Natural killer cell (primary cell): ENCODE data around the gene MSANTD4. TPM values are rescaled to one million over a fixed set of nuclear protein-coding genes. Genes with fewer than 3 reads are reported as not detected.

Experiments used
- ATAC-seq, 3 donors: fragments of 150-1000 bp in 2 of 3; fragments of 200-7000 bp in 1 of 3; cut with Tn5 transposase; 1 replicate in 1 of 3; 2 replicates in 2 of 3; pipeline ENCODE4 v1.10.0; 2021; ENCODE audit warnings: mild to moderate bottlenecking in 2 of 3, moderate library complexity in 2 of 3
- DNase-seq, 2 donors: peaks; one replicate each; pipeline versions ENCODE4 v3.0.0 to v3.0.0-alpha.2; 2013 to 2021; ENCODE audit warnings: mixed read lengths in 1 of 2
- H3K27ac ChIP-seq: one replicate; pipeline ENCODE4 v1.5.1; 2013; ENCODE audit warnings: mild to moderate bottlenecking, low read length
- H3K27me3 ChIP-seq: one replicate; pipeline ENCODE4 v1.6.1; 2013; ENCODE audit warnings: low read length; ENCODE audit not compliant: control insufficient read depth, insufficient read depth
- H3K36me3 ChIP-seq: one replicate; pipeline ENCODE4 v1.6.1; 2013; ENCODE audit warnings: low read length; ENCODE audit not compliant: control insufficient read depth, insufficient read depth
- H3K4me1 ChIP-seq: one replicate; pipeline ENCODE4 v1.6.1; 2013; ENCODE audit warnings: low read length; ENCODE audit not compliant: control insufficient read depth, insufficient read depth
- H3K4me3 ChIP-seq: one replicate; pipeline ENCODE4 v1.5.1; 2013; ENCODE audit warnings: low read length
- H3K9me3 ChIP-seq: one replicate; pipeline ENCODE4 v1.6.1; 2013; ENCODE audit warnings: low read length; ENCODE audit not compliant: control insufficient read depth, insufficient read depth
- H3K27ac Mint-ChIP-seq, 2 donors: one replicate each; pipeline ENCODE4 v1.8.0; 2022; ENCODE audit warnings: mild to moderate bottlenecking in 2 of 2, mixed read lengths in 2 of 2, moderate library complexity in 1 of 2
- H3K27me3 Mint-ChIP-seq, 2 donors: one replicate each; pipeline ENCODE4 v1.8.0; 2022; ENCODE audit warnings: low read depth in 2 of 2, mixed read lengths in 2 of 2
- H3K36me3 Mint-ChIP-seq: one replicate; pipeline ENCODE4 v1.8.0; 2022; ENCODE audit warnings: mixed read lengths
- H3K4me1 Mint-ChIP-seq, 2 donors: one replicate each; pipeline ENCODE4 v1.8.0; 2022; ENCODE audit warnings: mixed read lengths in 2 of 2
- H3K4me3 Mint-ChIP-seq: one replicate; pipeline ENCODE4 v1.8.0; 2022; ENCODE audit warnings: mild to moderate bottlenecking, moderate library complexity, mixed read lengths
- H3K9me3 Mint-ChIP-seq, 2 donors: one replicate each; pipeline ENCODE4 v1.8.0; 2022; ENCODE audit warnings: mixed read lengths in 2 of 2
- WGBS: methylation state at CpG from one replicate; pipeline ENCODE4 v1.1.7; 2013; ENCODE audit warnings: missing lambda C conversion rate; ENCODE audit not compliant: insufficient coverage; 5-methylcytosine and 5-hydroxymethylcytosine counted together
- intact Hi-C: fragments of 100-400 bp; cut with micrococcal nuclease; formaldehyde crosslinking; loops from one replicate; pipeline ENCODE4 v1.14.2; 2022
- total RNA-seq, 4 donors: library from RNA; stranded (reverse); fragments of 120-200 nt in 1 of 4; gene quantifications; one replicate each; pipeline versions ENCODE4 v1.2.3 to v1.2.4, GENCODE V29; 2013 to 2022
- TF ChIP-seq, protein P1 (sequence below): fragments of 200-600 bp; IDR thresholded peaks from one replicate; pipeline ENCODE4 v1.8.0; 2022; ENCODE audit warnings: antibody characterized with exemption

Gene MSANTD4
- total RNA-seq, 3 donors from 2014 or later (not counting 1 experiment from before 2014, with no cell fraction given), result 5.1 to 8.7 (median 7.2) TPM

DNA sequence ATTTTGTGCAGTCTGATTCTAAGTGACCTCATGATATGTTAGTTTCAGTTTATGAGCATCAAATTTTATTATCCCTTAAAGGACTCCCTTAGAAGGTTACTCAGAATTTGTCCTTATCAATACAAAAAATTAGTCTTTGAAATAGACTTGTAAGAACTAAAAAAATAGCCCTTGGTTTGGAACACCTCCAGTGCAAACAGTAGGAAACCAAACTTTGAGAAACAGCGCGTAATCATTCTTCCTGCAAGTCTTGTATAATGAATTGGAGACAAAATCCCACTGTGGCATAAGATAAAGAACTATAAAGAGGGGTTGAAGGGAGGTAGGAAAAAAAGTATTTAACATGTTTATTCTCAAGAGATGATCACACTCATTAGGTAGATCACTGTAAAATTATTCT is 10.8 kb upstream of the MSANTD4 start:
- ATAC-seq (no peak), DNase-seq (no peak)
- Histone ChIP-seq H3K27me3 (peaks cover 6% of the 10 kb centered on the region), H3K4me3 (no peak overlapping the region), H3K9me3 (no peaks in the 10 kb centered on the region), H3K36me3 (no peaks in the 10 kb centered on the region), H3K27ac (no peak overlapping the region), H3K4me1 (no peaks in the 10 kb centered on the region)
- H3K27me3 Mint-ChIP-seq, result peaks cover 29 to 51% of the 10 kb centered on the region in 2 donors
- H3K36me3 Mint-ChIP-seq, result no peaks in the 10 kb centered on the region
- H3K4me3 Mint-ChIP-seq, result no peak overlapping the region
- no peak overlapping the region for H3K27ac Mint-ChIP-seq
- 60% methylated on average over 2 of the region's 2 CpGs for WGBS
- TF ChIP-seq, protein P1, sequence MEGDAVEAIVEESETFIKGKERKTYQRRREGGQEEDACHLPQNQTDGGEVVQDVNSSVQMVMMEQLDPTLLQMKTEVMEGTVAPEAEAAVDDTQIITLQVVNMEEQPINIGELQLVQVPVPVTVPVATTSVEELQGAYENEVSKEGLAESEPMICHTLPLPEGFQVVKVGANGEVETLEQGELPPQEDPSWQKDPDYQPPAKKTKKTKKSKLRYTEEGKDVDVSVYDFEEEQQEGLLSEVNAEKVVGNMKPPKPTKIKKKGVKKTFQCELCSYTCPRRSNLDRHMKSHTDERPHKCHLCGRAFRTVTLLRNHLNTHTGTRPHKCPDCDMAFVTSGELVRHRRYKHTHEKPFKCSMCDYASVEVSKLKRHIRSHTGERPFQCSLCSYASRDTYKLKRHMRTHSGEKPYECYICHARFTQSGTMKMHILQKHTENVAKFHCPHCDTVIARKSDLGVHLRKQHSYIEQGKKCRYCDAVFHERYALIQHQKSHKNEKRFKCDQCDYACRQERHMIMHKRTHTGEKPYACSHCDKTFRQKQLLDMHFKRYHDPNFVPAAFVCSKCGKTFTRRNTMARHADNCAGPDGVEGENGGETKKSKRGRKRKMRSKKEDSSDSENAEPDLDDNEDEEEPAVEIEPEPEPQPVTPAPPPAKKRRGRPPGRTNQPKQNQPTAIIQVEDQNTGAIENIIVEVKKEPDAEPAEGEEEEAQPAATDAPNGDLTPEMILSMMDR, result no peak
- no peaks in the 10 kb centered on the region for H3K4me1 Mint-ChIP-seq
- intact Hi-C loops, result no loop called here
- no peaks in the 10 kb centered on the region for H3K9me3 Mint-ChIP-seq

DNA sequence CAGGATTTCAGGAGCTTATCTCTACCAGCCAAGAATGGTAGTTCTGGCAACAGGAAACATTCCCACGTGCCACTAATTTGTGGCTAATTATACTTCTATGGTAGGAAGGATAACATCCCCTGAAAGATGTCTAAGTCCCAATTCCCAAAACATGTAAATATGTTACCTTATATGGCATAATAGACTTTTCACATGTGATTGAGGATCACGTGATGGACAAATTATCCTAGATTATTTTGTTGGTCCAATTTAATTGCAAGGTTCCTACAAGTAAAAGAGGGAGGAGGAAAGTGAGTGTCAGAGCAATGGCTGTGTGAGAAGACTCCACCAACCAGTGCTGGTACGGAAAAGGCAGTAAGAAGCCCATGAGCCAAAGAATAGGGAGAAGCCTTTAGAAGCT is 9.9 kb upstream of the MSANTD4 start:
- peaks cover 6% of the 10 kb centered on the region for H3K27me3 ChIP-seq
- no peak overlapping the region for H3K4me3 Mint-ChIP-seq
- no peaks in the 10 kb centered on the region for H3K9me3 Mint-ChIP-seq
- no peaks in the 10 kb centered on the region for H3K36me3 Mint-ChIP-seq
- TF ChIP-seq, protein P1, result no peak
- intact Hi-C loops, result no loop called here
- H3K36me3 ChIP-seq, result no peaks in the 10 kb centered on the region
- H3K27me3 Mint-ChIP-seq, result peaks cover 29 to 52% of the 10 kb centered on the region in 2 donors
- no peak overlapping the region for H3K27ac Mint-ChIP-seq
- 91% methylated on average over 2 of the region's 3 CpGs for WGBS
- ATAC-seq (no peak), DNase-seq (no peak)
- no peaks in the 10 kb centered on the region for H3K9me3 ChIP-seq
- H3K4me1 ChIP-seq, result no peaks in the 10 kb centered on the region
- no peak overlapping the region for H3K4me3 ChIP-seq
- H3K4me1 Mint-ChIP-seq, result no peaks in the 10 kb centered on the region
- H3K27ac ChIP-seq, result no peak overlapping the region

DNA sequence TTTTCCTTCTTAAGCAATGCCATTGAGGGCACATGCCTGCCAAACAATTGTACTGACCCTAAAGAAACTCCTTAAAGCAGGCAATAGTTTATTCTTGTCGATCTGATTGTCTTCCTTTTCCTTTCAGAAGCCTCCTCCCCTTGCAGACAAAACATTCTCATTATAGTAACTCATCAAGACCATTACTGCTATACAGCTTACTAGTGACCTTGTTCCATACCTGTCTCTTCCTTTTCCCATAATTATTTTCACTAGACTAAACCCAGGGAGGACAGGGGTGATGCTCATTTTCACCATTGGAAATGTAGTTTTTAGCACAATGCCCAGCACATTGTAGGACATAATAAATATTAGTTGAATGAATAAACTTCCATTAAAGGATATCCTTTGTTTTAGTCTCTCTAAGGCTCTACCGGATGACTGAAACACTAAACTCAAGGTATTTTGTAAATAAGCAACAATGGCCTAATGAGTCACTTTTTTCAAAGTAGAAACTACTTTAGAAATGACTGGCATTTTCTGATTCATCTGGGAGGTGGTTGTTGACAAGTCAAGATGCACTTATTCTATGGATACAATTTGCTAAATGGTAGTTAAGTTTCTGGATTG is 9.3 kb upstream of the MSANTD4 start:
- intact Hi-C loops, result no loop called here
- TF ChIP-seq, protein P1, result no peak
- no peaks in the 10 kb centered on the region for H3K9me3 ChIP-seq
- no peak overlapping the region for H3K27ac ChIP-seq
- no peaks in the 10 kb centered on the region for H3K4me1 ChIP-seq
- peaks cover 6% of the 10 kb centered on the region for H3K27me3 ChIP-seq
- H3K36me3 Mint-ChIP-seq, result no peaks in the 10 kb centered on the region
- H3K4me3 Mint-ChIP-seq, result no peak overlapping the region
- DNase-seq, result no peak
- no peak overlapping the region for H3K27ac Mint-ChIP-seq
- no peak for ATAC-seq
- no peaks in the 10 kb centered on the region for H3K4me1 Mint-ChIP-seq
- H3K9me3 Mint-ChIP-seq, result no peaks in the 10 kb centered on the region
- WGBS, result 57% methylated on average over 2 of the region's 2 CpGs
- no peaks in the 10 kb centered on the region for H3K36me3 ChIP-seq
- peaks cover 34 to 58% of the 10 kb centered on the region in 2 donors for H3K27me3 Mint-ChIP-seq
- H3K4me3 ChIP-seq, result no peak overlapping the region

DNA sequence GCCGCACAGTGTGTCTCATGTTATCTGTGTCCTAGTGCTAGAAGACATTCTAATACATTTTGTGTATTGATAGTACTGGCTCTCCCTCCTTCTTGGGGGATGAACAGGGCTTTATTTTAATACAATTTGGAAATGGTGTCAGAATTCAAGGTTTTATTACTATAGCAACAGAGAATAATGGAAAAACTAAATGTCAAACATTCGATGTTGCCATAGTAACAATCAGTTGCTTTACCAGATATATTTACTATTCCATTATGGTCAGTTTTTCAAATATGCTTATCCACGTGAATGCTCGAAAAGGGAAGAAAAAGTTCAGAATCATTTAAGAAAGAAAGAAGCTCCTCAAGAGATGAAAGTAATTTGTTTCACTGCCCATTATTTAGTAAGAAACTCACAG is 8.6 kb upstream of the MSANTD4 start:
- ATAC-seq, result no peak
- H3K36me3 ChIP-seq, result no peaks in the 10 kb centered on the region
- no peaks in the 10 kb centered on the region for H3K36me3 Mint-ChIP-seq
- H3K4me3 Mint-ChIP-seq, result no peak overlapping the region
- H3K27ac Mint-ChIP-seq, result no peak overlapping the region
- TF ChIP-seq, protein P1, result no peak
- H3K4me1 Mint-ChIP-seq, result no peaks in the 10 kb centered on the region
- 100% methylated on average over 1 of the region's 4 CpGs for WGBS
- no peak overlapping the region for H3K27ac ChIP-seq
- no peak for DNase-seq
- no peak overlapping the region for H3K4me3 ChIP-seq
- intact Hi-C loops, result no loop called here
- no peaks in the 10 kb centered on the region for H3K4me1 ChIP-seq
- peaks cover 31 to 62% of the 10 kb centered on the region in 2 donors for H3K27me3 Mint-ChIP-seq
- no peaks in the 10 kb centered on the region for H3K9me3 Mint-ChIP-seq
- no peaks in the 10 kb centered on the region for H3K9me3 ChIP-seq
- H3K27me3 ChIP-seq, result peaks cover 6% of the 10 kb centered on the region
